Endothelial cell of umbilical vein (primary cell): ENCODE measurements around the gene BCAS3. TPM values are rescaled to one million over a fixed set of nuclear protein-coding genes. Genes with fewer than 3 reads are reported as not detected.

ENCODE experiments used
- BruUV-seq: library from RNA; stranded (reverse); fragments of 400-500 nt; replicated peaks from 2 replicates; lab custom pipeline; 2021; lab: Mats Ljungman, UMichigan
- CTCF ChIA-PET: fragments of 300-600, 350-600 bp; sonication (Branson Sonifier 250); formaldehyde crosslinking; loops from one replicate; lab custom pipeline; 2021; ENCODE audit warnings: antibody characterized with exemption, inconsistent platforms; lab: Charles Lee
- POLR2A ChIA-PET: fragments of 300-600, 350-600 bp; sonication (Branson Sonifier 250); formaldehyde crosslinking; loops from one replicate; lab custom pipeline; 2021; ENCODE audit warnings: antibody characterized with exemption, inconsistent platforms; lab: Charles Lee
- DNase-seq: peaks from one replicate; pipeline ENCODE4 v3.0.0-alpha.2; 2011; ENCODE audit warnings: low read depth, low spot score
- FAIRE-seq: peaks from 2 replicates; lab custom pipeline; 2011; peaks lifted over from hg19 to GRCh38; lab: Jason Lieb, UNC
- H2AFZ ChIP-seq: 2 replicates; pipeline ENCODE4 v1.6.0; 2012; ENCODE audit warnings: low read depth, low read length, control low read depth, inconsistent platforms
- H3K27ac ChIP-seq: 2 replicates; pipeline ENCODE4 v1.5.1; 2011; ENCODE audit warnings: low read depth, mild to moderate bottlenecking, control low read depth, low read length, moderate library complexity; ENCODE audit not compliant: insufficient read depth
- H3K27me3 ChIP-seq, 2 experiments: 2 replicates each; pipeline versions ENCODE4 v1.6.0 to v1.6.1; 2011; ENCODE audit warnings: low read length in 2 of 2, mixed read lengths in 1 of 2; ENCODE audit not compliant: control insufficient read depth in 2 of 2, insufficient read depth in 2 of 2
- H3K36me3 ChIP-seq, 2 experiments: 2 replicates in 1 of 2; 3 replicates in 1 of 2; pipeline ENCODE4 v1.5.1; 2011; ENCODE audit warnings: low read length in 2 of 2, mild to moderate bottlenecking in 1 of 2, moderate library complexity in 1 of 2; ENCODE audit not compliant: control insufficient read depth in 2 of 2, insufficient read depth in 2 of 2; ENCODE audit errors: extremely low read depth in 1 of 2
- H3K4me1 ChIP-seq: 3 replicates; pipeline ENCODE4 v1.5.1; 2011; ENCODE audit warnings: mild to moderate bottlenecking, low read length; ENCODE audit not compliant: control insufficient read depth, insufficient read depth; ENCODE audit errors: extremely low read depth
- H3K4me2 ChIP-seq: 2 replicates; pipeline ENCODE4 v1.6.1; 2011; ENCODE audit warnings: low read length, control low read depth, mixed read lengths; ENCODE audit not compliant: insufficient read depth
- H3K4me3 ChIP-seq, 3 experiments: fragments of 200-600 bp in 1 of 3; sonication (generic), shearing (Covaris generic) in 1 of 3; replicated peaks in 1 of 3; 2 replicates each; pipeline ENCODE4 v1.5.1; 2011 to 2016; ENCODE audit warnings: control low read depth in 3 of 3, low read length in 3 of 3, mild to moderate bottlenecking in 2 of 3, inconsistent platforms in 1 of 3, low read depth in 1 of 3, moderate library complexity in 1 of 3; ENCODE audit not compliant: insufficient read depth in 1 of 3
- H3K79me2 ChIP-seq: 2 replicates; pipeline ENCODE4 v1.6.0; 2012; ENCODE audit warnings: low read length, inconsistent platforms; ENCODE audit not compliant: control insufficient read depth, insufficient read depth
- H3K9ac ChIP-seq: replicated peaks from 2 replicates; pipeline ENCODE3; 2011; ENCODE audit warnings: low read length, control low read depth; ENCODE audit not compliant: insufficient read depth; ENCODE audit errors: extremely low read depth
- H3K9me1 ChIP-seq: replicated peaks from 3 replicates; pipeline ENCODE4 v1.6.0; 2011; ENCODE audit warnings: mild to moderate bottlenecking, low read length; ENCODE audit not compliant: control insufficient read depth, insufficient read depth; ENCODE audit errors: extremely low read depth
- H3K9me3 ChIP-seq: replicated peaks from 2 replicates; pipeline ENCODE4 v1.5.1; 2012; ENCODE audit warnings: low read length, inconsistent platforms; ENCODE audit not compliant: control insufficient read depth, insufficient read depth
- H4K20me1 ChIP-seq: replicated peaks from 2 replicates; pipeline ENCODE3; 2011; ENCODE audit warnings: mild to moderate bottlenecking, low read length; ENCODE audit not compliant: control insufficient read depth, insufficient read depth; ENCODE audit errors: extremely low read depth
- CTCF ChIP-seq, 2 donors: IDR thresholded peaks; 1 replicate in 1 of 2; 2 replicates in 1 of 2; pipeline ENCODE4 v1.5.1; 2011; ENCODE audit warnings: low read length in 2 of 2, mild to moderate bottlenecking in 2 of 2, moderate library complexity in 2 of 2, control low read depth in 1 of 2, inconsistent platforms in 1 of 2, low read depth in 1 of 2; ENCODE audit not compliant: insufficient read depth in 1 of 2; ENCODE audit errors: extremely low read depth in 1 of 2
- EZH2 ChIP-seq: IDR thresholded peaks from 2 replicates; pipeline ENCODE4 v1.6.1; 2012; ENCODE audit warnings: borderline replicate concordance, low read depth, mild to moderate bottlenecking, moderate library complexity, low read length, inconsistent platforms; ENCODE audit not compliant: severe bottlenecking
- FOS ChIP-seq: IDR thresholded peaks from 2 replicates; pipeline ENCODE4 v1.6.1; 2011; ENCODE audit warnings: mild to moderate bottlenecking, low read length, moderate library complexity, borderline replicate concordance; ENCODE audit not compliant: insufficient read depth
- GATA2 ChIP-seq: IDR thresholded peaks from 2 replicates; pipeline ENCODE4 v1.7.0; 2011; ENCODE audit warnings: low read depth, mild to moderate bottlenecking, moderate library complexity, mixed read lengths, low read length; ENCODE audit not compliant: insufficient read length, insufficient read depth
- JUN ChIP-seq: IDR thresholded peaks from 2 replicates; pipeline ENCODE4 v1.6.1; 2011; ENCODE audit warnings: borderline replicate concordance, low read depth; ENCODE audit not compliant: insufficient read length, insufficient read depth
- MYC ChIP-seq: IDR thresholded peaks from one replicate; pipeline ENCODE4 v1.6.1; 2011; ENCODE audit warnings: mild to moderate bottlenecking, low read depth, low read length
- POLR2A ChIP-seq: IDR thresholded peaks from 2 replicates; pipeline ENCODE4 v1.6.1; 2012; ENCODE audit warnings: low read depth, mild to moderate bottlenecking, control low read depth, low read length
- POLR2AphosphoS5 ChIP-seq: IDR thresholded peaks from 2 replicates; pipeline ENCODE4 v1.6.1; 2012; ENCODE audit warnings: low read depth, mild to moderate bottlenecking, control low read depth, low read length, moderate library complexity; ENCODE audit not compliant: insufficient read depth
- dilution Hi-C: fragments of 300-500 bp; cut with MboI; formaldehyde crosslinking; loops from one replicate; pipeline ENCODE4 v1.15.0; 2019; ENCODE audit warnings: low sequenced_read_pairs; ENCODE audit not compliant: extremely low pct_ligation_motif_present
- intact Hi-C: fragments of 100-400 bp; cut with micrococcal nuclease; formaldehyde crosslinking; loops from one replicate; pipeline ENCODE4 v1.10.0; 2022
- polyA plus RNA-seq, 4 experiments: library from polyadenylated mRNA; depleted of rRNA in 3 of 4; stranded (reverse) in 3 of 4; unstranded in 1 of 4; fragments of >200 nt; gene quantifications; 2 replicates each; pipeline versions ENCODE4 v1.2.1 to v1.2.3, GENCODE V29; 2011 to 2012; ENCODE audit warnings: missing spikeins in 1 of 4
- total RNA-seq: library from RNA; stranded (reverse); gene quantifications from 2 replicates; pipeline ENCODE4 v1.2.3, GENCODE V29; 2021
- TF ChIP-seq, protein P1 (sequence below): IDR thresholded peaks from 2 replicates; pipeline ENCODE4 v1.6.1; 2011; ENCODE audit not compliant: insufficient read depth, insufficient read length

The BCAS3 gene
- total and polyA plus RNA-seq, 2 donors (not counting 3 experiments of a cell fraction or from before 2014, with no cell fraction given) = 8.2 to 16.0 TPM

DNA sequence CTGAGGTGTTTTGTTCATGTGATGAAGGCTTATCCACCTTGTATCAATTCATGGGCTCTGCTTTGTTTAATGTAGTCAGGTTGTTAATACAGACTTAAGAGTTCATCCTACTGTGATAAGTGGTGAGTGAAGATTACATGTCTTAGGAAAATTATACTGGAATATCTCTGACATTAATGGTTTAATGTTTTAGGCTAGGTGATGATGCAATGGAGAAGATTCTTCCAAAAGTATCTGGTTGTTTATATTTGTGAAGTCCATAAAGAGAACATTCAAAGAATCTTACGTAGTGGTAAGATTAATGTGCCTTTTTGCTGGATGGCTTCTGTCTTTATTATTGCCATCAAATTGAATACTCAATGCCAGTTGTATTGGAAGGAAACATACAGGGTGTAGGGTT is 236.4 kb downstream of the BCAS3 start:
- intact Hi-C loops (no loop called here), dilution Hi-C loops (no loop called here)
- H3K9ac ChIP-seq = no peak overlapping the region
- H4K20me1 ChIP-seq = no peaks in the 10 kb centered on the region
- POLR2A ChIA-PET = no interaction called here
- H3K9me3 ChIP-seq = no peaks in the 10 kb centered on the region
- no peaks in the 10 kb centered on the region for H3K4me1 ChIP-seq
- H3K27ac ChIP-seq = no peak overlapping the region
- no peaks in the 10 kb centered on the region for H3K9me1 ChIP-seq
- no peaks in the 10 kb centered on the region for H3K36me3 ChIP-seq
- TF ChIP-seq GATA2 = no peak
- TF ChIP-seq, protein P1, sequence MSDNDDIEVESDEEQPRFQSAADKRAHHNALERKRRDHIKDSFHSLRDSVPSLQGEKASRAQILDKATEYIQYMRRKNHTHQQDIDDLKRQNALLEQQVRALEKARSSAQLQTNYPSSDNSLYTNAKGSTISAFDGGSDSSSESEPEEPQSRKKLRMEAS = no peak
- no peak for TF ChIP-seq CTCF (IDR thresholded peaks at IDR 0.05; ENCODE audit: extremely low read depth in 1 of 2, insufficient read depth in 1 of 2, low read depth in 1 of 2, low read length in 2 of 2)
- no peak for TF ChIP-seq JUN
- TF ChIP-seq MYC = no peak
- no peak for TF ChIP-seq POLR2AphosphoS5
- no peak for TF ChIP-seq POLR2A
- TF ChIP-seq FOS = no peak
- TF ChIP-seq EZH2 = no peak
- no peak overlapping the region for H3K4me2 ChIP-seq
- BruUV-seq = no TSS peak
- no peak overlapping the region for H3K4me3 ChIP-seq
- H2AFZ ChIP-seq = no peak overlapping the region
- FAIRE-seq = no peak
- CTCF ChIA-PET = no interaction called here
- no peaks in the 10 kb centered on the region for H3K79me2 ChIP-seq
- DNase-seq = no peak
- no peaks in the 10 kb centered on the region for H3K27me3 ChIP-seq
